Gastroesophageal sphincter (tissue), 4 donors: ENCODE measurements around the gene TDRD9. TPM values are rescaled to one million over a fixed set of nuclear protein-coding genes. Genes with fewer than 3 reads are reported as not detected.

Source experiments
- ATAC-seq: fragments of 150-250 bp; one replicate; pipeline ENCODE4 v1.9.1; 2016; ENCODE audit warnings: mild to moderate bottlenecking, moderate library complexity
- H3K27ac ChIP-seq, 4 donors: fragments of 200-600 bp; sonication (generic) in 3 of 4; 1 replicate in 3 of 4; 2 replicates in 1 of 4; pipeline ENCODE4 v1.5.1; 2016 to 2019
- H3K27me3 ChIP-seq: fragments of 200-600 bp; sonication (generic); one replicate; pipeline ENCODE4 v1.5.1; 2019
- H3K36me3 ChIP-seq, 2 donors: fragments of 200-600 bp; sonication (generic); one replicate each; pipeline ENCODE4 v1.5.1; 2019; ENCODE audit warnings: control low read depth in 1 of 2
- H3K4me1 ChIP-seq, 3 donors: fragments of 200-600 bp; sonication (generic); 1 replicate in 2 of 3; 2 replicates in 1 of 3; pipeline ENCODE4 v1.5.1; 2016 to 2019; ENCODE audit warnings: control low read depth in 2 of 3
- H3K4me3 ChIP-seq, 2 donors: fragments of 200-600 bp; sonication (generic); one replicate each; pipeline ENCODE4 v1.5.1; 2019; ENCODE audit warnings: mild to moderate bottlenecking in 1 of 2, moderate library complexity in 1 of 2
- H3K9me3 ChIP-seq, 3 donors: fragments of 200-600 bp; sonication (generic); one replicate each; pipeline ENCODE4 v1.5.1; 2017 to 2019; ENCODE audit warnings: control low read depth in 2 of 3
- EP300 ChIP-seq: sonication (generic); formaldehyde crosslinking; IDR thresholded peaks from one replicate; pipeline ENCODE4 v1.6.1; 2017; ENCODE audit warnings: antibody characterized with exemption, mild to moderate bottlenecking
- POLR2A ChIP-seq, 2 donors: fragments of 450-650 bp; IDR thresholded peaks; one replicate each; pipeline ENCODE4 v1.6.1; 2017; ENCODE audit warnings: antibody characterized with exemption in 2 of 2, mild to moderate bottlenecking in 2 of 2, moderate library complexity in 1 of 2
- POLR2AphosphoS5 ChIP-seq: sonication (generic); formaldehyde crosslinking; IDR thresholded peaks from one replicate; pipeline ENCODE4 v1.6.1; 2017; ENCODE audit warnings: antibody characterized with exemption
- WGBS, 2 donors: methylation state at CpG; one replicate each; pipeline ENCODE4 v1.1.5; 2018; ENCODE audit warnings: low coverage in 1 of 2; 5-methylcytosine and 5-hydroxymethylcytosine counted together
- small RNA-seq, 4 donors: library from RNA; depleted of rRNA; stranded (forward); fragments of <200 nt; gene quantifications; one replicate each; pipeline ENCODE3, GENCODE V24; 2016
- total RNA-seq, 4 donors: library from RNA; depleted of rRNA; stranded (reverse); fragments of >200 nt; gene quantifications; one replicate each; pipeline ENCODE4 v1.1.0, GENCODE V29; 2016
- TF ChIP-seq, protein P1 (sequence below), 4 experiments: fragments of 200-600 bp in 2 of 4; fragments of 450-650 bp in 2 of 4; sonication (generic) in 1 of 4; IDR thresholded peaks; one replicate each; pipeline ENCODE4 v1.5.1; 2017 to 2019; ENCODE audit warnings: antibody characterized with exemption in 4 of 4, mild to moderate bottlenecking in 2 of 4, moderate library complexity in 2 of 4

TDRD9 gene
- total RNA-seq, 4 donors from 2014 or later = 1.6 to 5.4 (median 2.3) TPM

DNA sequence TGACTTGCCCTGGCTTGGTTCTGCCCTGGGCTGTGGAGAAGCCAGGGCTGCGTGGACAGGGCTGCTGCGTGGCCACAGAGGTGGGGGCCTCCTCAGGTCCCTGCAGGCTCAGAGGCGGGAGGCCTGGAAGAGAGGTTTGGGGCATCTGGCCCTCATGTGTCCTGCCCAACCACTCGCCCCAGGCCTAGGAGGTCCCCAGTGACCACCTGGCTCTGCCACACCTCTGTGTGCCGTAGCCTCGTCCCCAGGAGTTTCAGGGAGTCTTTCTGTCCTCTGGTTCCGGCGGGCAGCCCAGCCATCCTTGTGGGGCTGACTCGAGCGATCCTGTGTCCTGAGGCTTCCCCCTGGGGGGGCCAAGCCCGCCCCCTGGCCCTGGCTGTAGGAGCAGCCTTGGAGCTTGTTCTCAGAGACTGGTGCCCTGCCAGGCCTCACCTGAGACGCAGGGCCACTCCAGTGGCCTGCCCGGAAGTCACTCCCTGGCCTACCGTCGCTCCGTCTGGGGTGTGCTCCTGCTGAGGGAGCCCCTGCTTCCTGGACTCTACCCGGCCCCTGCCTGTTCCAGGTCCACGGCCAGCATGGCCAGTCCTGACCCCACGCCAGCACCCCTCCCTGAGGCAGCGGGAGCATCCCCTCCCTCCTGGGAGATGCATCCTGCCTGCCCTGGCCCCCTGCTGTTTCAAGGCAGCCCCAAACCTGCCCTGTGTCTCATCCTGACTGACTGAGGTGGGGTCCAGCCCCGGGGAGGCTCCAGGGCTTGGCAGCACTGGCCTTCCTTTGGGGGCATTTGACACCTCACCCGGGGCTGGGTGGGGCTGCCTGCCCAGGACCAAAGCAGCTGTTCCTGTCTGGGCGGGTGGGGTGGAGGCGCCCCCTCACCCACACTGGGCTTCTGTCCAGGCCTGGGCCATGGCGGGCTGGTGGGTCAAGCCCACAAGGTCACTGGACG is 171.1 kb downstream of the TDRD9 start:
- H3K27ac ChIP-seq = no peak overlapping the region
- H3K27me3 ChIP-seq = peaks cover 20% of the 10 kb centered on the region
- H3K36me3 ChIP-seq = no peaks in the 10 kb centered on the region
- no peak overlapping the region for H3K4me3 ChIP-seq
- ATAC-seq = no peak
- TF ChIP-seq EP300 (no peak), POLR2AphosphoS5 (no peak), POLR2A (IDR thresholded peaks at IDR 0.05) (no peak)
- TF ChIP-seq, protein P1, sequence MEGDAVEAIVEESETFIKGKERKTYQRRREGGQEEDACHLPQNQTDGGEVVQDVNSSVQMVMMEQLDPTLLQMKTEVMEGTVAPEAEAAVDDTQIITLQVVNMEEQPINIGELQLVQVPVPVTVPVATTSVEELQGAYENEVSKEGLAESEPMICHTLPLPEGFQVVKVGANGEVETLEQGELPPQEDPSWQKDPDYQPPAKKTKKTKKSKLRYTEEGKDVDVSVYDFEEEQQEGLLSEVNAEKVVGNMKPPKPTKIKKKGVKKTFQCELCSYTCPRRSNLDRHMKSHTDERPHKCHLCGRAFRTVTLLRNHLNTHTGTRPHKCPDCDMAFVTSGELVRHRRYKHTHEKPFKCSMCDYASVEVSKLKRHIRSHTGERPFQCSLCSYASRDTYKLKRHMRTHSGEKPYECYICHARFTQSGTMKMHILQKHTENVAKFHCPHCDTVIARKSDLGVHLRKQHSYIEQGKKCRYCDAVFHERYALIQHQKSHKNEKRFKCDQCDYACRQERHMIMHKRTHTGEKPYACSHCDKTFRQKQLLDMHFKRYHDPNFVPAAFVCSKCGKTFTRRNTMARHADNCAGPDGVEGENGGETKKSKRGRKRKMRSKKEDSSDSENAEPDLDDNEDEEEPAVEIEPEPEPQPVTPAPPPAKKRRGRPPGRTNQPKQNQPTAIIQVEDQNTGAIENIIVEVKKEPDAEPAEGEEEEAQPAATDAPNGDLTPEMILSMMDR (IDR thresholded peaks at IDR 0.05) = no peak
- no peaks in the 10 kb centered on the region for H3K9me3 ChIP-seq
- H3K4me1 ChIP-seq = peaks cover 0 to 6% (median 0%) of the 10 kb centered on the region in 3 donors
- WGBS, 2 donors = no CpG with 5 or more reads among the region's 26 CpGs

DNA sequence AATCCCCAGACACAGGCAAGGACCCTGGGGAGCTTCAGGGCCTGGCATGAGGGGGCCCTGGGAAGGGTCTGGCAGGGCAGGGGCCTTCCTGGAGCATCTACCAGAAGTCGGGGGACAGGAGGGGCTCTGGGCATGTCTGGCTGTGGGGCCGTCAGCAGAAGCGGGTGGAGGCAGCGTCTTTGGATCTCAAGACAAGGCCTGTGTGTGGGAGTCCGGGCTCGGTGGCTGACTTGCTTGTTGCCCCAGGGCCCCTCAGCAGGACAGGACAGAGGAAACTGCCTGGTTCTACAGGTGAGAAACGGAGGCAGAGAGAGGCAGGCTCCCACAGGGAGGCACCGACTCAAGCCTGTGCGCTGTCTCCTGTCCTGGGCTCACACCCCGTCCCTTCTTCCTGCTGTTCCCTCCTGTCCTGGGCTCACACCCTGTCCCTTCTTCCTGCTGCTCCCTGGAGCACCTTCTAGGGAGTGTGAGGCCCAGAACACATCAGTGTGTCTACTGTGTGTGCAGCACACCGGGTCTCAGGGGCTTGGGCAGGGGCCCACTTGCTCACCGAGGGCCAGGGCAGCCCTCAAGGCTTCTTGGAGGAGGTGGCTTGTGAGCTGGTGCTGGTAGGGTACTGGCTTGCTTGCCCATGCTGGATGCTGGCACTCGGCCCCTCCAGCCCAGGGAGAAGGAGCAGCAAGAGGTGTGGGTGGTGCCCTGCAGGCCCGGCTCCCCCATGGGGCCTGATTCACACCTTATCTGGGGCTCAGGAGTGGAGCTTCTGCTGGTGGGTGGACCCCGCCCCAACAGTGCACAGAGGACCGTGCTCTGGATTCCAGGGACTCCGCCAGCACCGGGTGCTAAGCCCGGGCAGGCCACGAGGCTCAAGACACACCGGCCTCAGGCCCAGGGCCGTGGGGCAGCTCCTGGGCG is 172.2 kb downstream of the TDRD9 start:
- ATAC-seq = no peak
- no peak overlapping the region for H3K27ac ChIP-seq
- H3K27me3 ChIP-seq = peaks cover 9% of the 10 kb centered on the region
- no peaks in the 10 kb centered on the region for H3K36me3 ChIP-seq
- TF ChIP-seq EP300 (no peak), POLR2AphosphoS5 (no peak), POLR2A (IDR thresholded peaks at IDR 0.05) (no peak)
- TF ChIP-seq, protein P1 (IDR thresholded peaks at IDR 0.05) = no peak
- no peaks in the 10 kb centered on the region for H3K9me3 ChIP-seq
- no CpG with 5 or more reads among the region's 23 CpGs for WGBS, 2 donors
- no peaks in the 10 kb centered on the region for H3K4me1 ChIP-seq
- H3K4me3 ChIP-seq = no peak overlapping the region

GRCh38 chr14:104101086-104101621 is 172.9 kb downstream of the TDRD9 start:
- no peak overlapping the region for H3K27ac ChIP-seq
- H3K9me3 ChIP-seq = no peaks in the 10 kb centered on the region
- no peak for ATAC-seq
- peaks cover 2% of the 10 kb centered on the region for H3K27me3 ChIP-seq
- no CpG with 5 or more reads among the region's 16 CpGs for WGBS, 2 donors
- no peaks in the 10 kb centered on the region for H3K36me3 ChIP-seq
- H3K4me1 ChIP-seq = no peaks in the 10 kb centered on the region
- TF ChIP-seq EP300 (no peak), POLR2A (IDR thresholded peaks at IDR 0.05) (no peak)
- no peak overlapping the region for H3K4me3 ChIP-seq

DNA sequence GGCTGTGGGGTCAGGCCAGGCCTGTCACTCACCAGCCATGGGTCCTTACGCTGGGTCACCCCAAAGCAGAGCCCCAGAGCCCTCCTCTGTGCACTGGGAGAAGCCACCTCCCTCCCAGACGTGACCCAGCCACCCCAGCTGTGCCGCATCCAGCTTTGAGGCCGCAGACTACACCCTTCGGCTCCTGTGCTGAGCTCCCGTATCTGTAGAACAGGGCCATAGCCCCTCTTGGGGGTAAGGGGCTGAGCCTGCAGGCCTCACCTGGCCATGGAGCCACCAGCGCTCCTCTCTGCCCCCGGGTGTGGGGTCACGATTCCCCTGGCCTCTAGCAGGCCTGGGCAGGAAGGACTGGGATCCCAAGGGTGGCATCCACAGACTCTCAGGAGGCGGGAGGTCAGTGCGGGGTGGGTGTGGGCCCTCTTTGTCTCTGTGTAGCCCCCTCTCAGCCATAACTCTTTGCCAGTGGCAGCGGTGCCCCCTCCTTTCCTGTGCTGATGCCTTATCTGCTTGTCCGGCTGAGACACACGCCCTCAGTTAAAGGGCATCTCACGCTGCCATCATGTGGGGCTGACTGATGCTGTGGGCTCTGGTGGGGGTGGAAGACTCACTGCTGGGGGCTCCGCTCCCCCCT is 173.5 kb downstream of the TDRD9 start:
- no peaks in the 10 kb centered on the region for H3K9me3 ChIP-seq
- no peaks in the 10 kb centered on the region for H3K36me3 ChIP-seq
- H3K4me3 ChIP-seq = no peak overlapping the region
- no peak overlapping the region for H3K27ac ChIP-seq
- TF ChIP-seq, protein P1 (IDR thresholded peaks at IDR 0.05) = no peak
- TF ChIP-seq POLR2A (IDR thresholded peaks at IDR 0.05) (no peak), EP300 (no peak), POLR2AphosphoS5 (no peak)
- ATAC-seq = no peak
- H3K4me1 ChIP-seq = no peaks in the 10 kb centered on the region
- H3K27me3 ChIP-seq = no peaks in the 10 kb centered on the region
- 90% methylated on average over 3 of the region's 16 CpGs; no CpG with 5 or more reads in 1 of the 2 donors for WGBS, 2 donors

Small RNA genes lying within 50 kb of the gene (small RNA-seq; reads per million reads assigned to genes)
- gene RN7SL634P = 0 reads per million in 4 donors

Other genes starting within 250 kb of the TDRD9 start
- gene XRCC3, start 213.0 kb upstream of the TDRD9 start, total RNA-seq = 1 to 10 TPM; 1.2 to 7.8 (median 3.6) TPM
- gene ZFYVE21, start 212.6 kb upstream of the TDRD9 start, total RNA-seq = 100 to 1,000 TPM; 128 to 268 (median 205) TPM
- gene PPP1R13B, start 80.9 kb upstream of the TDRD9 start, total RNA-seq = 10 to 100 TPM; 13.9 to 24.8 (median 17.5) TPM
- not detected for gene RD3L, start 14.1 kb downstream of the TDRD9 start, total RNA-seq
- 1 to 10 TPM in 1 of 4 donors, under 1 TPM in 1, not detected in 2; 0.13 to 1.1 TPM for gene ASPG, start 157.2 kb downstream of the TDRD9 start, total RNA-seq
- gene KIF26A, start 210.1 kb downstream of the TDRD9 start, total RNA-seq = 1 to 10 TPM; 2.2 to 6.9 (median 2.9) TPM